Posterior vena cava (tissue), 2 donors: Measurements from ENCODE around the gene RHOT2. TPM values are rescaled to one million over a fixed set of nuclear protein-coding genes. Genes with fewer than 3 reads are reported as not detected.

ENCODE experiments used
- DNase-seq: peaks from one replicate; pipeline ENCODE4 v3.0.0-alpha.2; 2020; ENCODE audit warnings: low spot score
- intact Hi-C, 2 donors: fragments of 100-400 bp; cut with DNase I; formaldehyde crosslinking; loops; one replicate each; pipeline versions ENCODE4 v1.14.1 to v1.14.2; 2022 to 2023
- total RNA-seq, 2 donors: library from RNA; stranded (reverse); fragmentation: NEBNext Ultra II Directional; extraction: Animal tissue kit (Norgen Biotek cat#: 25700); gene quantifications; one replicate each; pipeline ENCODE4 v1.2.1, GENCODE V29; 2021
- donor health status: DM: yes; HTN: yes; CAD: no.
- donor health status: DM: yes; HTN: yes; CAD: no.

Gene RHOT2
- total RNA-seq, 2 donors from 2014 or later: 57.5 to 65.1 TPM

DNA sequence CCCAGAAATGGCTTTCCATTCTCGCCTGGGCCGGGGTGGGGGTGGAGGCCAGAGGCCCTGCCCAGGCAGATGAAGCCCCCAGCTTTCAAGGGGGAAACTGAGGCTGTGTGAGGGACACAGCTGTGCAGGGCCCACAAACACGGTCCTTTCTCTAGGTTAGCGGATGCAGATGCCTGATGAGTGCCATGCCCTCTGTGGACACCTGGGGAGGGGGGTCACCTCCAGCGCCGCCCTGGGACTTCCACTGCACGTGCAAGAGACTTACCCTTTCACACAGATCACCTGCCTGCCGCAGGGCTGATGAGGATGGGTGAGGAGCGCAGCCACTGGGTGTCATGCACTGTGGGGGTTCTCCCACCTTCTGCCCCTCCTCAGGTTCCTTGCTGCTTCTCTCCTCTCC, 50.5 kb downstream of the RHOT2 start:
- intact Hi-C loops: no loop called here
- DNase-seq: no peak

DNA sequence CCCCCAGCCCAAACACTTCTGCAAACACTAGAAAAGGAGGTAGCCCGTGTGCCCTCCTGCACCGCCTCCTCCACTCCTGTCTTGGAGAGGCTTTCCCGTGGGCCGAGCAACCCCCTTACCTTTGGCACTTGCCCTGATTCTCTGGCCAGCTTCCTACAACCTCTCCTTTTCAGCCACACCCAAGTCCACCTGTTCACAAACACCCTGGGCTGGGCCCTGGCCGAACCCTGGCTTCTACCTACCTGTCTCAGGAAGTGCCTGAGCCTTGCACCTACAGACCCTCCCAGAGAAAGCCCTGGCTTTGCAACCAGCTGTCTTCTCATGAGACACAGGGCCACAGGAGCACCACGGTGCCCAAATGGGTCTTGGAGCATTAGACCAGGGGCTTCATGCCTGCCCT, 51.0 kb downstream of the RHOT2 start:
- intact Hi-C loops: no loop called here
- DNase-seq: no peak

DNA sequence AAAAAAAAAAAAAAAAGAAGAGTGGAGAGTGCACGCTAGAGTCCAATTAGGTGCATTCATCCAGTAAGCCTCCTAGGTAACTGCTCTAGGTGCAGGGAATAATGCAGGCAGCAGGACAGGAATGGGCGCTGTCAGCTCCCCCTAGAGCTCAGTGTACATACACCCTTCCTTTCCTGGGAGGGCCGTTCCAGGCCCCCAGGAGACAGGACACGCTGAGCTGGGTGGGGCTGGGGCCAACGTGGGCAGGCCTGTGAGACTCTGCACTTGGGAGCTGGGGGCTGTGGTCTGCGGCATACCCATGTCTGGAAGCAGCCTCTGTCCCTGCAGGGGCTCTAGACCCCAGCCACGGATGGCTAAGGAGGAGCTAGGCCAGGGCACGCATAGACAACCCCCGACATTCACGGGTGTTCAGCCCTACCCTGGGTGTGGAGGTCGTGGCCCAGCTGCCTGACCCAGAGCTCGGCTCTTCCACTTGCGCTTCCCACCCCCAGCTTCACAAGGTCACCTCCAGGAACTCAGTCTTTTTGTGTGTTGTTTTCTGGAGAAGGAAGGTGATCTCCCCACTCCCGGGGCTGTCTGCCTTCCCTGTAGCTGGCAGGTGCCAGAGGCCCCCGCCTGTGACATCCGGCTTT, 52.0 kb downstream of the RHOT2 start:
- intact Hi-C loops: no loop called here
- DNase-seq: no peak

DNA sequence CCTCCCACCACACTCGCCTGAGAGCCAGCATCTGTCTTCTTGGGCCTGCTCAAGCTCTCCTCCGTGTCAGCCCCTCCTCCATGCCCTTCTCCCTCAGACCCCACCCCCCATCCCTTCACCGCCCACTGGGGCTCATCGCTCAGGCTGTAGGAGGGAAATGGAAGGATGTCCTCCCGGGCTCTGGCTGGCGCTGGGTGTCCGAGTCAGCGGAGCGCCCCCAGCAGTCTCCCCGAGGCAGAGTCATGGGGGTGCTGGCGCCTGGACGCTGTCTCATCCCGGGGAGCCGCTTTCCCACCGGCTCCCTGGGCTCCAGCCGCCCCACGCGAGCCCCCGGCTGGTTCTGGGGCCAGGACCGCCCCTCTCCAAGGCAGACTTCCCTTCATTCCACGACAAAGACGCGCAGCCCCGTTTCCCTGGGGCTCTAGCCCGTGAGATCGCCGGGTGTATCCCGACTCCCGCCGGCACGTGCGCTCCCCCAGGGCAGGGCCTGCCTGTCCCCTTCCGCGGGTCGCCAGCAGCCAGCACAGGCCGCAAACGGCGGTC, 52.6 kb downstream of the RHOT2 start:
- intact Hi-C loops: no loop called here
- no peak for DNase-seq

DNA sequence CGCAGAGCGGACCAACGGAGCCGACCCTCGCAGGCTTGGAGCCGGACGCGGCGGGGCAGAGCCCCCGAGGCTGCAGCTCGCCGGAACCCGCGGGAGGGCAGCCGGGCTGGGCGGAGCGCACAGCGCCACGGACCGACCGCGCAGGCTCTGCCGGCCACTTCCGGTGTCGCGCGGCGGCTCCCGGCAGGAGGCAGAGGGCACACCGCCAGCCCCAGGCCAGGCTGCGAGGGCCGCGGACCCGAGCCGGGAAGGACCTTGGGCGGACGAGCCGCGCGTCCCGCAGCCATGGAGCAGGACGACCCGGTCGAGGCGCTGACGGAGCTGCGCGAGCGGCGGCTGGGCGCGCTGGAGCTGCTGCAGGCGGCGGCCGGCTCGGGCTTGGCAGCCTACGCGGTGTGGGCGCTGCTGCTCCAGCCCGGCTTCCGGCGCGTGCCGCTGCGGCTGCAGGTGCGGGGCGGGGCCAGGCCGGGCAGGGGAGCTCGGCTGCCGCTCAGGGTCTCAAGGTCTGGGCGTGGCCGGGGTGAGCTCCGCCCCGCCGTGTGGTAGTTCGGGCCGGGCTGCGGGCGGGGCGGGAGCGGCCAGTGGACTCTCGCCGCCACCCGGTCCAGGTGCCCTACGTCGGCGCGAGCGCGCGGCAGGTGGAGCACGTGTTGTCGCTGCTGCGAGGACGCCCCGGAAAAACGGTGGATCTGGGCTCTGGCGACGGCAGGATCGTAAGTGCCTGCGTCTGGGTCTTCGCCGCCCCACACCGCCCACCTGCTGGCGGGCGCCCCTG, 53.2 kb downstream of the RHOT2 start, which contains the start of gene ANTKMT:
Gene ANTKMT (plus strand): TSS at position 157 of the 775 bp plus-strand sequence. CDS start 129 bp downstream, at position 286.
- intact Hi-C loops: no loop called here
- peak; percentile 91 for DNase-seq

DNA sequence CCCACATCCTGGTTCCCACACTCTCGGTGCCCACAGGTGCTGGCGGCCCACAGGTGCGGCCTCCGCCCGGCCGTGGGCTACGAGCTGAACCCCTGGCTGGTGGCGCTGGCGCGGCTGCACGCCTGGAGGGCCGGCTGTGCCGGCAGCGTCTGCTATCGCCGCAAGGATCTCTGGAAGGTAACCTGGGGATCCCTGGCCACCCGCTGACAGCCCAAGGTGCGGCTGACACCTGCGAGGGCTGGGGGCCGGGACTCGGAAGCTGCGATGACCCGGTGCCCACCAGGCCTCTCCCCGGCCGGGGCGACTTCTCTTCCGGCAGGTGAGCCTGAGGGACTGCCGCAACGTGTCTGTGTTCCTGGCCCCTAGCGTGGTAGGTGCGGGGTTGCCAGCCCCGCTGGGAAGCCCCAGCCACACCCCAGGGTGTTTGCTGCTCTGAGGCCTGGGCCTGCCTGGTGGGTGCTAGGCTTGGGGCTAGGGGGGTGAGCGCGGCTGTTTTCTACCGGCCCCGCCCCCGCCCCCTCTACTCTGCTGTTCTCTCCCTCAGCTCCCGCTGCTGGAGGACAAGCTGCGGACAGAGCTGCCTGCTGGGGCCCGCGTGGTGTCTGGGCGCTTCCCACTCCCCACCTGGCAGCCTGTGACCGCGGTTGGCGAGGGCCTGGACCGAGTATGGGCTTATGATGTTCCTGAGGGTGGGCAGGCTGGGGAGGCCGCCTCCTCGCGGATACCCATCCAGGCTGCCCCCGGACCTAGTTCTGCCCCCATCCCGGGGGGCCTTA, 54.0 kb downstream of the RHOT2 start:
- intact Hi-C loops: no loop called here

DNA sequence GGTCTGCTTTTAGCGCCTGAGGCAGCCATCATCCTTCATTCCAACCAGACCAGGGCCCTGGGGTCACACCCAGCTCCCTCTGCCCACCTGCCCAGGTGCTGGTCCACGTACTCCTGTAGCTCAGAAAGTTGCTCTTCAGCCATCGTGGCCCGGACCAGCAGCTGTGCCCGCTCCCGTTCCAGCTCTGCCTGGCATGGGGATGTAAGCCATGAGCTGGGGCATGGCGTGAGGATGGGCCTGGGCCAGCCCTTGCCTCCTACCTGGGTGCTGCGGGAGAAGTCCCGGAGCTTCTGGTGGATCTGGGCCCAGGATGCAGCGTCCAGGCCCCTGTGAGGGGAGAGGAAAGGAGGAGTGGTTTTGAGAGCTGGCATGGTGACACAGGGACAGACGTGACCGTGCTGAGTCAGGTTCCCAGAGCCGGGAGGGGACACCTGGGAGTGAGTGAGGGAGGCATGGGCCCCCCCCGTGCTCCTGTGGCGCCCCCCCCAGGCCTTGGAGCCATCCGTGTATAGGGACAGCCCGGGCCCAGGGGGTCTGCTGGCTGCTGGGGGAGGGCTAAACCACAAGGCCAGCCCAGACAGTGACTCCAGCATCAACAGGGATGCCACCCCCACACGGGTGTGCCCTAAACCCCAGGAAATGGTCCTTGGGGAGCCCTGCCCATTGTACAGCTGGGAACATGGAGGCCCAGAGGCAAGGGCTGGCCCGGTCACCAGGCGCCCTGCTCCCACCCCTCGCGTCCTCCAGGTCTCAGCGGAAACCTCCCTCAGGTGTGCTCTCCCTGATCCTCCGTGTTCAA, 55.1 kb downstream of the RHOT2 start:
- intact Hi-C loops: no loop called here

More for the DNA sequence above, 54.0 kb downstream of the RHOT2 start:
- no peak for DNase-seq

DNA sequence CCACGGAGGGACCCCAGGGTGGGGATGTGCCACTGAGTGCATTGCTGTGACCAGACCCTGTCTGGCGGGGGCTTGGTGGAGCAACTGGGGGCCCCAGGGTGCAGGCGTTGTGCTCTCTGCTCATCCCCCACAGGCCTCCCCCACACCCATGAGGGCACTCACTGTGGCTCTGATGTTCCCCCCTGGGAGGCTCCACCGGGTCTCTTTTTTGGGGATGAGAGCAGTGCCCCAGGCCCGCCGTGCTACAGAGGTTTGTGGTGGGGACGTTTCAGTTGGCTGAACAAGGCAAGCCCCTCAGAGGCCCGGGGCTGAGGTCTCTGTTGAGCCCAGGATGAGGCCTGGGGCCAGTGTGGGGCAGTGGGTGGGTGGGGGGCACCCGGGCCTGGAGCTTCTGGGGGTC, 55.8 kb downstream of the RHOT2 start:
- intact Hi-C loops: no loop called here
- no peak for DNase-seq

More for the DNA sequence above, 55.1 kb downstream of the RHOT2 start:
- DNase-seq: no peak

Other genes with a start within 250 kb of the RHOT2 start
- 10 to 100 TPM; 40.1 to 45.2 TPM for gene RAB11FIP3, start 242.5 kb upstream of the RHOT2 start, total RNA-seq
- gene CAPN15, start 140.4 kb upstream of the RHOT2 start, total RNA-seq: 10 to 100 TPM; 23.3 to 26.6 TPM
- not detected for gene PRR35, start 107.7 kb upstream of the RHOT2 start, total RNA-seq
- under 1 TPM; 0.38 to 0.65 TPM for gene NHLRC4, start 101.1 kb upstream of the RHOT2 start, total RNA-seq
- gene PIGQ, start 98.2 kb upstream of the RHOT2 start, total RNA-seq: 10 to 100 TPM; 22.1 to 25.4 TPM
- 10 to 100 TPM; 13.0 to 13.6 TPM for gene RAB40C, start 78.1 kb upstream of the RHOT2 start, total RNA-seq
- under 1 TPM; 0.14 TPM for gene WFIKKN1, start 37.1 kb upstream of the RHOT2 start, total RNA-seq
- gene METTL26, start 31.8 kb upstream of the RHOT2 start, total RNA-seq: 10 to 100 TPM; 43.3 to 63.2 TPM
- gene MCRIP2, start 26.3 kb upstream of the RHOT2 start, total RNA-seq: 10 to 100 TPM; 19.0 to 21.5 TPM
- gene WDR90, start 18.8 kb upstream of the RHOT2 start, total RNA-seq: 10 to 100 TPM; 13.4 to 14.9 TPM
- under 1 TPM; 0.71 to 0.79 TPM for gene RHBDL1, start 7.5 kb downstream of the RHOT2 start, total RNA-seq
- 10 to 100 TPM; 73.3 to 79.7 TPM for gene STUB1, start 12.3 kb downstream of the RHOT2 start, total RNA-seq
- gene JMJD8, start 16.2 kb downstream of the RHOT2 start, total RNA-seq: 10 to 100 TPM; 49.8 to 58.9 TPM
- gene WDR24, start 22.3 kb downstream of the RHOT2 start, total RNA-seq: 1 to 10 TPM; 7.4 to 7.5 TPM
- gene FBXL16, start 37.7 kb downstream of the RHOT2 start, total RNA-seq: not detected
- gene METRN, start 47.0 kb downstream of the RHOT2 start, total RNA-seq: 10 to 100 TPM; 21.6 to 24.9 TPM
- gene ANTKMT, start 53.0 kb downstream of the RHOT2 start, total RNA-seq: 10 to 100 TPM; 20.0 to 25.5 TPM
- gene CCDC78, start 58.3 kb downstream of the RHOT2 start, total RNA-seq: 1 to 10 TPM in 1 of 2 donors, under 1 TPM in 1; 0.52 to 1.0 TPM
- gene HAGHL, start 59.0 kb downstream of the RHOT2 start, total RNA-seq: 1 to 10 TPM; 3.6 to 4.1 TPM
- gene CIAO3, start 72.9 kb downstream of the RHOT2 start, total RNA-seq: 10 to 100 TPM; 18.2 to 18.6 TPM
- under 1 TPM; 0.29 to 0.37 TPM for gene MSLN, start 92.6 kb downstream of the RHOT2 start, total RNA-seq
- gene RPUSD1, start 120.2 kb downstream of the RHOT2 start, total RNA-seq: 10 to 100 TPM in 1 of 2 donors, 1 to 10 TPM in 1; 8.8 to 11.4 TPM
- gene CHTF18, start 120.5 kb downstream of the RHOT2 start, total RNA-seq: 1 to 10 TPM; 7.7 TPM
- gene GNG13, start 132.6 kb downstream of the RHOT2 start, total RNA-seq: not detected